Gastroesophageal sphincter (tissue), 3 donors: ENCODE results near the gene ZNF76.

Experiments
- CTCF ChIP-seq, 4 experiments: fragments of 200-600 bp in 2 of 4; fragments of 450-650 bp in 2 of 4; sonication (generic) in 1 of 4; IDR thresholded peaks; one replicate each; pipeline ENCODE4 v1.5.1; 2017 to 2019; ENCODE audit warnings: antibody characterized with exemption in 4 of 4, mild to moderate bottlenecking in 2 of 4, moderate library complexity in 2 of 4
- POLR2AphosphoS5 ChIP-seq: sonication (generic); formaldehyde crosslinking; IDR thresholded peaks from one replicate; pipeline ENCODE4 v1.6.1; 2017; ENCODE audit warnings: antibody characterized with exemption

DNA sequence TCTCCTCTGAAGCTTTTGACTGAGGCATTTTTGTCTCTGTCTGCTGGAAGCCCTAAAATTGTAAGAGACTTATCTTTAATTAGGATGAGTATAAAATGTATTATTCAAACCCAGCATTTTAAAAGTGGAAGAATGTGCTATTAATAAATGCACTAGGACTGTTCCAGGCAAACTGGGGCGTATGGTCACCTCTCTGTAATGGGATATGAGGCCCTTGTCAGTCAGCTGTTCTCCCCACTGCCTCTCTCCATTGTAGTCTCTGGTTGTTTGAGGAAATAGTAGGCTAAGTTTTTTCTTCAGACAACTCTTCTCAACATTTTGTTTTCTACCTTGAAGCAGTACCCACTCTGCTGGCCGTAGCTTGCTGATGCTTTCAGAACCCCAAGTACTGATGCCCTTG is 23.8 kb downstream of the ZNF76 start:
- no peak for TF ChIP-seq POLR2AphosphoS5
- no peak for TF ChIP-seq CTCF (IDR thresholded peaks at IDR 0.05)
